ENCODE measurements around the gene C1orf87.

C1orf87 gene

DNA sequence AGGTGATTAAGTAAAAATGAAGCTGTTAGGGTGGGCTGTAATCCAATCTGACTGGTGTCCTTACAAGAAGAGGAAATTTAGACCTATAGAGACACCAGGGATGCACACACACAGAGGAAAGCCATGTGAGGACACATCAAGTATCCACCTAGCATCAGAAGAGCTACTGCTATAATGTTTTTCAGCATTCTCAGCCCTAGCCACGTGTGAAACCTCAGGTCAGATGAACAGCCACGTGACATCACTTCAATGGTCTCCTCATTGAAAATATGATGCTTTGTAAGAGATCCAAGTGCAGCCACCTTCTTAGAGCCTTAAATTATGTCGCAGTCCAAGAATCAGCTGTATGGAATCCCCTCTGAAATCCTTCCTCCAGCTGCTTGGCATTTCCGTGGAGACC lies 65.1 kb downstream of the C1orf87 start:
- Histone ChIP-seq H3K9me2 (replicated peaks; ENCODE audit: insufficient read depth, low read length) (no peaks in the 10 kb centered on the region), H3K9me3 (ENCODE audit: insufficient read depth, low read length) (no peaks in the 10 kb centered on the region), H3F3A (ENCODE audit: insufficient read depth) (no peaks in the 10 kb centered on the region), H3K27ac (ENCODE audit: low read depth, low read length) (no peak overlapping the region), H2AFZ (ENCODE audit: low read depth, low read length, severe bottlenecking) (no peak overlapping the region), H3K27me3 (ENCODE audit: low read length) (no peaks in the 10 kb centered on the region), H3K79me2 (ENCODE audit: insufficient read depth, low read length) (no peaks in the 10 kb centered on the region), H3K36me3 (ENCODE audit: low read length) (no peaks in the 10 kb centered on the region), H3K4me2 (ENCODE audit: low read depth, low read length, poor library complexity, severe bottlenecking) (no peak overlapping the region), H3K9ac (ENCODE audit: low read length) (no peak overlapping the region), H4K20me1 (ENCODE audit: low read depth, low read length) (no peaks in the 10 kb centered on the region), H3K4me3 (ENCODE audit: insufficient read depth, low read length, poor library complexity, severe bottlenecking) (no peak overlapping the region)
- no peak for TF ChIP-seq EZH2phosphoT487 (conservative IDR thresholded peaks at IDR 0.05; ENCODE audit: low read length)
- TF ChIP-seq, protein P1, sequence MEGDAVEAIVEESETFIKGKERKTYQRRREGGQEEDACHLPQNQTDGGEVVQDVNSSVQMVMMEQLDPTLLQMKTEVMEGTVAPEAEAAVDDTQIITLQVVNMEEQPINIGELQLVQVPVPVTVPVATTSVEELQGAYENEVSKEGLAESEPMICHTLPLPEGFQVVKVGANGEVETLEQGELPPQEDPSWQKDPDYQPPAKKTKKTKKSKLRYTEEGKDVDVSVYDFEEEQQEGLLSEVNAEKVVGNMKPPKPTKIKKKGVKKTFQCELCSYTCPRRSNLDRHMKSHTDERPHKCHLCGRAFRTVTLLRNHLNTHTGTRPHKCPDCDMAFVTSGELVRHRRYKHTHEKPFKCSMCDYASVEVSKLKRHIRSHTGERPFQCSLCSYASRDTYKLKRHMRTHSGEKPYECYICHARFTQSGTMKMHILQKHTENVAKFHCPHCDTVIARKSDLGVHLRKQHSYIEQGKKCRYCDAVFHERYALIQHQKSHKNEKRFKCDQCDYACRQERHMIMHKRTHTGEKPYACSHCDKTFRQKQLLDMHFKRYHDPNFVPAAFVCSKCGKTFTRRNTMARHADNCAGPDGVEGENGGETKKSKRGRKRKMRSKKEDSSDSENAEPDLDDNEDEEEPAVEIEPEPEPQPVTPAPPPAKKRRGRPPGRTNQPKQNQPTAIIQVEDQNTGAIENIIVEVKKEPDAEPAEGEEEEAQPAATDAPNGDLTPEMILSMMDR (IDR thresholded peaks at IDR 0.05; ENCODE audit: insufficient read depth, low read length, poor library complexity, severe bottlenecking), result no peak

GRCh38 chr1:60000625-60001024 lies 72.9 kb downstream of the C1orf87 start:
- no peaks in the 10 kb centered on the region for H3K9me3 ChIP-seq (ENCODE audit: insufficient read depth, low read length)
- no peaks in the 10 kb centered on the region for H4K20me1 ChIP-seq (ENCODE audit: low read depth, low read length)
- H3K9me2 ChIP-seq (replicated peaks; ENCODE audit: insufficient read depth, low read length), result no peaks in the 10 kb centered on the region
- no peaks in the 10 kb centered on the region for H3K79me2 ChIP-seq (ENCODE audit: insufficient read depth, low read length)
- H3K4me3 ChIP-seq (ENCODE audit: insufficient read depth, low read length, poor library complexity, severe bottlenecking), result no peak overlapping the region
- no peaks in the 10 kb centered on the region for H3K27me3 ChIP-seq (ENCODE audit: low read length)
- TF ChIP-seq, protein P1 (IDR thresholded peaks at IDR 0.05; ENCODE audit: insufficient read depth, low read length, poor library complexity, severe bottlenecking), result no peak
- TF ChIP-seq EZH2phosphoT487 (conservative IDR thresholded peaks at IDR 0.05; ENCODE audit: low read length), result no peak
- H3K27ac ChIP-seq (ENCODE audit: low read depth, low read length), result no peak overlapping the region
- H2AFZ ChIP-seq (ENCODE audit: low read depth, low read length, severe bottlenecking), result no peak overlapping the region
- no peak overlapping the region for H3K4me2 ChIP-seq (ENCODE audit: low read depth, low read length, poor library complexity, severe bottlenecking)
- H3F3A ChIP-seq (ENCODE audit: insufficient read depth), result no peaks in the 10 kb centered on the region
- no peak overlapping the region for H3K9ac ChIP-seq (ENCODE audit: low read length)
- H3K36me3 ChIP-seq (ENCODE audit: low read length), result no peaks in the 10 kb centered on the region

GRCh38 chr1:59999746-60000145 lies 73.8 kb downstream of the C1orf87 start:
- H2AFZ ChIP-seq (ENCODE audit: low read depth, low read length, severe bottlenecking), result no peak overlapping the region
- TF ChIP-seq, protein P1 (IDR thresholded peaks at IDR 0.05; ENCODE audit: insufficient read depth, low read length, poor library complexity, severe bottlenecking), result no peak
- TF ChIP-seq EZH2phosphoT487 (conservative IDR thresholded peaks at IDR 0.05; ENCODE audit: low read length), result no peak
- no peaks in the 10 kb centered on the region for H3K9me2 ChIP-seq (replicated peaks; ENCODE audit: insufficient read depth, low read length)
- H3K9me3 ChIP-seq (ENCODE audit: insufficient read depth, low read length), result no peaks in the 10 kb centered on the region
- H3K27me3 ChIP-seq (ENCODE audit: low read length), result no peaks in the 10 kb centered on the region
- H3K27ac ChIP-seq (ENCODE audit: low read depth, low read length), result no peak overlapping the region
- H3K36me3 ChIP-seq (ENCODE audit: low read length), result no peaks in the 10 kb centered on the region
- no peaks in the 10 kb centered on the region for H3K79me2 ChIP-seq (ENCODE audit: insufficient read depth, low read length)
- no peaks in the 10 kb centered on the region for H3F3A ChIP-seq (ENCODE audit: insufficient read depth)
- H3K4me2 ChIP-seq (ENCODE audit: low read depth, low read length, poor library complexity, severe bottlenecking), result no peak overlapping the region
- no peaks in the 10 kb centered on the region for H4K20me1 ChIP-seq (ENCODE audit: low read depth, low read length)
- no peak overlapping the region for H3K4me3 ChIP-seq (ENCODE audit: insufficient read depth, low read length, poor library complexity, severe bottlenecking)
- no peak overlapping the region for H3K9ac ChIP-seq (ENCODE audit: low read length)

Data from SU-DHL-6 (cell line).